GM10248 (cell line): Measurements from ENCODE around the gene GNL3.

ENCODE experiments used
- CTCF ChIA-PET: fragments of 300-600 bp; sonication (Branson Sonifier 250); formaldehyde crosslinking; extraction: SDS; loops from one replicate; lab custom pipeline; 2021; ENCODE audit warnings: antibody characterized with exemption; lab: Yijun Ruan, JAX
- POLR2A ChIA-PET: fragments of 350-650 bp; sonication (Branson Sonifier 250); formaldehyde crosslinking; extraction: SDS; loops from one replicate; lab custom pipeline; 2020; ENCODE audit warnings: antibody characterized with exemption; lab: Yijun Ruan, JAX
- DNase-seq: peaks from one replicate; pipeline ENCODE4 v3.0.0; 2012; ENCODE audit errors: extremely low spot score
- TF ChIP-seq, protein P1 (sequence below): IDR thresholded peaks from 2 replicates; pipeline ENCODE4 v1.5.1; 2012; ENCODE audit warnings: mild to moderate bottlenecking, low read depth; ENCODE audit errors: extremely low read depth, missing control alignments, control extremely low read depth

GNL3 gene

DNA sequence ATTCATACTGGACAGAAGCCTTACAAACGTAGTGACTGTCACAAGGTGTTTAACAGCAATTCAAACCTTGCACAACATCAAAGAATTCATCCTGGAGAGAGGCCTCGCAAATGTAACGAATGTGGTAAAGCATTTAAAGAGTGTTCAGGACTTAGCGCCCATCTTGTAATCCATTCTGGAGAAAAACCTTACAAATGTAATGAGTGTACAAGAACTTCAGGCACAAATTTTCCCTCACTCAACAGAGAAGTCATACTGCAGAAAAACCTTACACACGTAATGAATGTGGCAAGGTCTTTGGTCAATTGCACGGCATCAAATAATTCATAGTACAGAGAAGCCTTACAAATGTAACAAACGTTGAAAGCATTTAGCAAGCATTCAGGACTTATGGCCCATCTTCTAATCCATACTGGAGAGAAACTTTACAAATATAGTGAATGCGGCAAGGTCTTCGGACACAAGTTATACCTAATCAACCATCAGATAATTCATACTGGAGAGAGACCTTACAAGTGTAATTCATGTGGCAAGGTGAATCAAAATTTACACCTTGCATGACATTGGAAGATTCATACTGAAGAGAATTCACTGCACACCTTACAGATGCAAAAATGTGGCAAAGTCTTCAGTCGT, 47.5 kb downstream of the GNL3 start:
- POLR2A ChIA-PET: no interaction called here
- TF ChIP-seq, protein P1, sequence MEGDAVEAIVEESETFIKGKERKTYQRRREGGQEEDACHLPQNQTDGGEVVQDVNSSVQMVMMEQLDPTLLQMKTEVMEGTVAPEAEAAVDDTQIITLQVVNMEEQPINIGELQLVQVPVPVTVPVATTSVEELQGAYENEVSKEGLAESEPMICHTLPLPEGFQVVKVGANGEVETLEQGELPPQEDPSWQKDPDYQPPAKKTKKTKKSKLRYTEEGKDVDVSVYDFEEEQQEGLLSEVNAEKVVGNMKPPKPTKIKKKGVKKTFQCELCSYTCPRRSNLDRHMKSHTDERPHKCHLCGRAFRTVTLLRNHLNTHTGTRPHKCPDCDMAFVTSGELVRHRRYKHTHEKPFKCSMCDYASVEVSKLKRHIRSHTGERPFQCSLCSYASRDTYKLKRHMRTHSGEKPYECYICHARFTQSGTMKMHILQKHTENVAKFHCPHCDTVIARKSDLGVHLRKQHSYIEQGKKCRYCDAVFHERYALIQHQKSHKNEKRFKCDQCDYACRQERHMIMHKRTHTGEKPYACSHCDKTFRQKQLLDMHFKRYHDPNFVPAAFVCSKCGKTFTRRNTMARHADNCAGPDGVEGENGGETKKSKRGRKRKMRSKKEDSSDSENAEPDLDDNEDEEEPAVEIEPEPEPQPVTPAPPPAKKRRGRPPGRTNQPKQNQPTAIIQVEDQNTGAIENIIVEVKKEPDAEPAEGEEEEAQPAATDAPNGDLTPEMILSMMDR: no peak
- DNase-seq: no peak
- CTCF ChIA-PET: no interaction called here

DNA sequence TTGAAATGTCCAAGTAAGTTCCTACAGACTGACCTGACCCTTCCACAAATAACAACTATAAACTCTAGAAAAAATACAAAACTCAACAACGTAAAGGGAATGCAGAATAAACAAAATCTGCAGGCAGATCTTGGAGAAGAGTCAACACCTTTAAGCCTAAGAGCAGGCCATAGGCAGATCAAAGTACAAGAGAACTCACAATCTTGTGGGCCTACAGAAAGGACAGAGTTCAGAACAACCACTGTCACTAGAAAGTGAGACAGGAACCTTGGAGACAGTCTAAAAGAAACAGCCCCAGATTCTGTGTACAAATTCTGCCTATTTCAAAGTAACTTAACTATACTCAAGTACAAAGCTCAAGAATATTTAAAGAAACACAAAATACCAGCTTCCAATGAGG, 53.9 kb downstream of the GNL3 start:
- CTCF ChIA-PET: interaction anchor here (1.1 kb wide), 1 partner anchor 53 kb away, joined by 3 read pairs; no protein-coding TSS in a partner anchor
- no peak for DNase-seq
- TF ChIP-seq, protein P1: no peak
- POLR2A ChIA-PET: no interaction called here

DNA sequence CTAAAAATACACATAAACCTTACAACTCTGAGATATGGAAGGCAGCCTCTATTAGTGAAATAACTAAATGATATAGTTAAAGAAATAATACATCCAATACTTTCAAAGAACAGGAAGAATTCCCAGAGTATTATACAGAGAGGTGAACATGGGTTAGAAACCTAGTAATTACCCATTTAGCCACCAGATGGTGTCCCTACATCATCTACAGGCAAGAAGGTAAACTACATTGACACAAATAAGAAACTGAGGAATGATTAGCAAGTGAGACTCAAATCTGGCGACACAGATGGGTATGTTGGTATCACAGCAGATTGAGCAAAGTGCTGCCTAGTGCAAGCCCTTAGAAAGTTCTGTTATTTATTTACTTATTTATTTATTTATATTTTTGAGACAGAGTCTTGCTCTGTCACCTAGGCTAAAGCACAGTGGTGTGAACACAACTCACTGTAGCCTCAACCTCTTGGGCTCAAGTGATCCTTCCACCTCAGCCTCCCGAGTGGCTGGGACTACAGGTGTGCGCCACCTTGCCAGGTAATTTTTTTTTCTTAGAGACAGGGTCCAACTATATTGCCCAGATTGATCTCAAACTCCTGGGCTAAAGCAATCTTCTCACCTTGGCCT, 56.7 kb downstream of the GNL3 start:
- ChIA-PET POLR2A (no interaction called here), CTCF (interaction anchor here (0.8 to 2.3 kb wide), 16 partner anchors 20 to 362 kb away, joined by 3 to 10 read pairs (median 4); no protein-coding TSS in a partner anchor)
- TF ChIP-seq, protein P1: peak; percentile 60
- DNase-seq: peak; percentile 63

DNA sequence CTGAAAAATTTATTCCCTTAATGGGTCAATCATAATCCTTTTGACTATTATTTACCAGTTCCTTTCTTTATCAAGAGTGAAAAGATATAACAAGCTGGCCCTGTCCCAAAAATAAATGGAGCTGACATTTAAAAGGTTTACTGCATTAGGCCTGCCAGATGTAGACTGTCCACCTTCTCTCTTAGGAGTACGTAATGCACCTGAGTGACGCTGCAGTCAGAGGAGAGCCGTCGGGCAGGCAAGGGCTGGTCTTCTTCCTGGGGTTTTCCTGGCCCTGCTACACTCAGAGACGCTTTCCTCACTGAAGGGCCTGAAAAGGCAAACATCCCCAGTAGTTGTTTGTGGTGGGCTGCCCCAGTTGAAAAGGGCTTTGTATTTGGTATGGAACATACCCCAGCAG, 57.3 kb downstream of the GNL3 start:
- POLR2A ChIA-PET: no interaction called here
- DNase-seq: no peak
- CTCF ChIA-PET: interaction anchor here (1.0 to 2.3 kb wide), 10 partner anchors 11 to 361 kb away, joined by 3 to 10 read pairs (median 3); no protein-coding TSS in a partner anchor

DNA sequence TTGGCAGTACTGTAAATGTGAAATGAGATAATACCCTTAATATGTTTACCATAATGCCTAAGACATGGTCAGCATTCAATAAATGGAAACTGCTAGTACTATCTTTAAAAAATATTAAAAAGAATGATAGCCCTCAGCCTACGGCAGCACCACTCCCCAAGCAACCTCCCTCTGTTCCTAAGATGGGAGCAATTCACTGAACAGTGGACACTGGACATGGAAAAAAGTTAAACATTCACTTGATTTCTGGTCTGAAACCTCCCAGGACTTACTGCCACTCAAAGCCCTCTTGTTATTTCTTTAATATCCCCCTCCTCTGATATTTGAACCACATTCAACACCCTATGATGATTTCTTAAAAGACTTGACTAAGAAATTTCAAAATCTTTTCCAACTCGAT, 57.9 kb downstream of the GNL3 start:
- POLR2A ChIA-PET: no interaction called here
- CTCF ChIA-PET: interaction anchor here (0.9 to 2.3 kb wide), 11 partner anchors 10 to 361 kb away, joined by 3 to 10 read pairs (median 3); no protein-coding TSS in a partner anchor
- DNase-seq: no peak
- TF ChIP-seq, protein P1: no peak

More for the DNA sequence above, 57.3 kb downstream of the GNL3 start:
- TF ChIP-seq, protein P1: no peak
